HEK293 (cell line): ENCODE measurements around the gene NR2F2.

Experiments
- CTCF ChIA-PET: fragments of 350-600 bp; formaldehyde crosslinking; extraction: SDS; loops from one replicate; lab custom pipeline; 2021; ENCODE audit warnings: antibody characterized with exemption; lab: Yijun Ruan, JAX
- POLR2A ChIA-PET: fragments of 300-600 bp; formaldehyde crosslinking; extraction: SDS; loops from one replicate; lab custom pipeline; 2020; ENCODE audit warnings: antibody characterized with exemption, inconsistent platforms; lab: Yijun Ruan, JAX
- H3K27ac ChIP-seq: fragments of 200-500 bp; sonication (Bioruptor generic); 2 replicates; pipeline ENCODE4 v1.5.1; 2014; ENCODE audit warnings: low read depth, low read length, control low read depth, inconsistent platforms; ENCODE audit errors: extremely low read depth
- H3K36me3 ChIP-seq, 2 experiments: fragments of 200-500 bp in 1 of 2; sonication (Bioruptor generic) in 1 of 2; 1 replicate in 1 of 2; 2 replicates in 1 of 2; pipeline ENCODE4 v1.5.1; 2014 to 2017; ENCODE audit warnings: inconsistent platforms in 2 of 2, low read length in 2 of 2; ENCODE audit not compliant: control insufficient read depth in 2 of 2, insufficient read depth in 1 of 2
- H3K4me1 ChIP-seq: fragments of 200-500 bp; sonication (Bioruptor generic); 2 replicates; pipeline ENCODE4 v1.5.1; 2014; ENCODE audit warnings: mild to moderate bottlenecking, low read length, inconsistent platforms; ENCODE audit not compliant: control insufficient read depth, insufficient read depth
- H3K4me3 ChIP-seq: 2 replicates; pipeline ENCODE4 v1.5.1; 2011; ENCODE audit warnings: low read depth, mild to moderate bottlenecking, control low read depth, low read length, moderate library complexity
- H3K9me3 ChIP-seq: fragments of 200-500 bp; sonication (Bioruptor generic); 2 replicates; pipeline ENCODE4 v1.5.1; 2014; ENCODE audit warnings: low read depth, low read length, inconsistent platforms; ENCODE audit not compliant: control insufficient read depth, insufficient read depth
- GLIS2 ChIP-seq: fragments of 450-650 bp; formaldehyde crosslinking; IDR thresholded peaks from 2 replicates; pipeline ENCODE4 v1.5.1; 2016; ENCODE audit warnings: missing biosample characterization, missing genetic modification characterization
- HOXC10 ChIP-seq: sonication (generic); formaldehyde crosslinking; IDR thresholded peaks from 2 replicates; pipeline ENCODE4 v1.8.1; 2023; ENCODE audit warnings: mild to moderate bottlenecking, missing genetic modification reagents
- IKZF3 ChIP-seq: fragments of 450-650 bp; IDR thresholded peaks from 2 replicates; pipeline ENCODE4 v1.5.0; 2018; ENCODE audit warnings: missing biosample characterization, mild to moderate bottlenecking, missing genetic modification characterization, moderate library complexity
- KLF8 ChIP-seq: fragments of 450-650 bp; formaldehyde crosslinking; IDR thresholded peaks from 2 replicates; pipeline ENCODE4 v1.5.1; 2016; ENCODE audit warnings: missing biosample characterization, missing genetic modification characterization
- OVOL3 ChIP-seq: fragments of 450-650 bp; formaldehyde crosslinking; IDR thresholded peaks from 2 replicates; pipeline ENCODE4 v1.5.1; 2016; ENCODE audit warnings: missing biosample characterization, missing genetic modification characterization
- REPIN1 ChIP-seq: fragments of 450-650 bp; formaldehyde crosslinking; IDR thresholded peaks from 2 replicates; pipeline ENCODE4 v1.5.1; 2017; ENCODE audit warnings: missing biosample characterization, missing genetic modification characterization, low read depth
- SETDB1 ChIP-seq: IDR thresholded peaks from one replicate; pipeline ENCODE4 v1.6.1; 2017; ENCODE audit warnings: mild to moderate bottlenecking, low read length, moderate library complexity, mixed read lengths; ENCODE audit not compliant: insufficient read length
- SP3 ChIP-seq: fragments of 450-650 bp; formaldehyde crosslinking; IDR thresholded peaks from 2 replicates; pipeline ENCODE4 v1.5.1; 2016; ENCODE audit warnings: missing biosample characterization, missing genetic modification characterization
- TCF7L2 ChIP-seq: IDR thresholded peaks from 2 replicates; pipeline ENCODE4 v1.6.1; 2011; ENCODE audit warnings: low read depth, mild to moderate bottlenecking, inconsistent platforms, low read length, moderate library complexity, borderline replicate concordance
- YY2 ChIP-seq: fragments of 450-650 bp; formaldehyde crosslinking; IDR thresholded peaks from 2 replicates; pipeline ENCODE4 v1.5.1; 2016; ENCODE audit warnings: missing biosample characterization, missing genetic modification characterization
- ZBTB7A ChIP-seq: fragments of 450-650 bp; formaldehyde crosslinking; IDR thresholded peaks from 2 replicates; pipeline ENCODE4 v1.5.1; 2016; ENCODE audit warnings: low read depth, missing biosample characterization, missing genetic modification characterization
- ZEB2 ChIP-seq: fragments of 450-650 bp; formaldehyde crosslinking; IDR thresholded peaks from 2 replicates; pipeline ENCODE4 v1.5.1; 2016; ENCODE audit warnings: missing biosample characterization, missing genetic modification characterization
- ZFHX2 ChIP-seq: fragments of 450-650 bp; formaldehyde crosslinking; conservative IDR thresholded peaks from 2 replicates; pipeline ENCODE4 v1.5.1; 2016; ENCODE audit warnings: missing biosample characterization, missing genetic modification characterization
- ZFP37 ChIP-seq: fragments of 450-650 bp; formaldehyde crosslinking; IDR thresholded peaks from 2 replicates; pipeline ENCODE4 v1.5.1; 2016; ENCODE audit warnings: missing biosample characterization, missing genetic modification characterization
- ZIC2 ChIP-seq: fragments of 450-650 bp; formaldehyde crosslinking; IDR thresholded peaks from 2 replicates; pipeline ENCODE4 v1.5.1; 2016; ENCODE audit warnings: missing biosample characterization, missing genetic modification characterization
- ZNF155 ChIP-seq: fragments of 450-650 bp; formaldehyde crosslinking; IDR thresholded peaks from 2 replicates; pipeline ENCODE4 v1.5.1; 2016; ENCODE audit warnings: missing biosample characterization, missing genetic modification characterization
- ZNF16 ChIP-seq: fragments of 450-650 bp; formaldehyde crosslinking; IDR thresholded peaks from 2 replicates; pipeline ENCODE4 v1.5.1; 2016; ENCODE audit warnings: low read depth, missing biosample characterization, missing genetic modification characterization
- ZNF184 ChIP-seq: fragments of 450-650 bp; IDR thresholded peaks from 2 replicates; pipeline ENCODE4 v1.5.1; 2018; ENCODE audit warnings: missing biosample characterization, mild to moderate bottlenecking, missing genetic modification characterization
- ZNF202 ChIP-seq: fragments of 450-650 bp; formaldehyde crosslinking; IDR thresholded peaks from 2 replicates; pipeline ENCODE4 v1.5.1; 2016; ENCODE audit warnings: missing biosample characterization, missing genetic modification characterization, borderline replicate concordance
- ZNF292 ChIP-seq: fragments of 450-650 bp; formaldehyde crosslinking; IDR thresholded peaks from 2 replicates; pipeline ENCODE4 v1.5.1; 2016; ENCODE audit warnings: low read depth, missing biosample characterization, missing genetic modification characterization, borderline replicate concordance
- ZNF473 ChIP-seq: fragments of 450-650 bp; formaldehyde crosslinking; IDR thresholded peaks from 2 replicates; pipeline ENCODE4 v1.5.1; 2017; ENCODE audit warnings: missing biosample characterization, missing genetic modification characterization
- ZNF529 ChIP-seq: fragments of 450-650 bp; formaldehyde crosslinking; IDR thresholded peaks from 2 replicates; pipeline ENCODE4 v1.5.1; 2017; ENCODE audit warnings: missing genetic modification characterization, missing biosample characterization; ENCODE audit not compliant: insufficient replicate concordance
- ZNF585B ChIP-seq: fragments of 450-650 bp; formaldehyde crosslinking; IDR thresholded peaks from 2 replicates; pipeline ENCODE4 v1.5.1; 2016; ENCODE audit warnings: missing biosample characterization, missing genetic modification characterization
- ZNF596 ChIP-seq: fragments of 450-650 bp; IDR thresholded peaks from 2 replicates; pipeline ENCODE4 v1.5.0; 2018; ENCODE audit warnings: missing biosample characterization, mild to moderate bottlenecking, missing genetic modification characterization, moderate library complexity
- ZNF621 ChIP-seq: fragments of 450-650 bp; formaldehyde crosslinking; IDR thresholded peaks from 2 replicates; pipeline ENCODE4 v1.5.1; 2017; ENCODE audit warnings: missing biosample characterization, missing genetic modification characterization
- ZNF629 ChIP-seq: fragments of 450-650 bp; formaldehyde crosslinking; IDR thresholded peaks from 2 replicates; pipeline ENCODE4 v1.5.1; 2017; ENCODE audit warnings: missing biosample characterization, missing genetic modification characterization
- ZNF785 ChIP-seq: fragments of 450-650 bp; formaldehyde crosslinking; IDR thresholded peaks from 2 replicates; pipeline ENCODE4 v1.5.1; 2016; ENCODE audit warnings: missing biosample characterization, missing genetic modification characterization
- ZNF791 ChIP-seq: fragments of 450-650 bp; formaldehyde crosslinking; IDR thresholded peaks from 2 replicates; pipeline ENCODE4 v1.5.1; 2016; ENCODE audit warnings: missing biosample characterization, missing genetic modification characterization
- TF ChIP-seq, protein P1 (sequence below): fragments of 450-650 bp; formaldehyde crosslinking; IDR thresholded peaks from 2 replicates; pipeline ENCODE4 v1.5.1; 2016; ENCODE audit warnings: missing biosample characterization, missing genetic modification characterization
- TF ChIP-seq, protein P2 (sequence below): fragments of 450-650 bp; formaldehyde crosslinking; IDR thresholded peaks from 2 replicates; pipeline ENCODE4 v1.5.1; 2016; ENCODE audit warnings: missing biosample characterization, missing genetic modification characterization
- TF ChIP-seq, protein P3 (sequence below): fragments of 450-650 bp; formaldehyde crosslinking; IDR thresholded peaks from 2 replicates; pipeline ENCODE4 v1.5.1; 2016; ENCODE audit warnings: missing biosample characterization, missing genetic modification characterization, low read depth
- TF ChIP-seq, protein P4 (sequence below): fragments of 450-650 bp; formaldehyde crosslinking; IDR thresholded peaks from 2 replicates; pipeline ENCODE4 v1.5.1; 2016; ENCODE audit warnings: missing biosample characterization, missing genetic modification characterization
- TF ChIP-seq, protein P5 (sequence below): fragments of 450-650 bp; formaldehyde crosslinking; IDR thresholded peaks from 2 replicates; pipeline ENCODE4 v1.5.1; 2016; ENCODE audit warnings: missing biosample characterization, missing genetic modification characterization

Gene NR2F2

DNA sequence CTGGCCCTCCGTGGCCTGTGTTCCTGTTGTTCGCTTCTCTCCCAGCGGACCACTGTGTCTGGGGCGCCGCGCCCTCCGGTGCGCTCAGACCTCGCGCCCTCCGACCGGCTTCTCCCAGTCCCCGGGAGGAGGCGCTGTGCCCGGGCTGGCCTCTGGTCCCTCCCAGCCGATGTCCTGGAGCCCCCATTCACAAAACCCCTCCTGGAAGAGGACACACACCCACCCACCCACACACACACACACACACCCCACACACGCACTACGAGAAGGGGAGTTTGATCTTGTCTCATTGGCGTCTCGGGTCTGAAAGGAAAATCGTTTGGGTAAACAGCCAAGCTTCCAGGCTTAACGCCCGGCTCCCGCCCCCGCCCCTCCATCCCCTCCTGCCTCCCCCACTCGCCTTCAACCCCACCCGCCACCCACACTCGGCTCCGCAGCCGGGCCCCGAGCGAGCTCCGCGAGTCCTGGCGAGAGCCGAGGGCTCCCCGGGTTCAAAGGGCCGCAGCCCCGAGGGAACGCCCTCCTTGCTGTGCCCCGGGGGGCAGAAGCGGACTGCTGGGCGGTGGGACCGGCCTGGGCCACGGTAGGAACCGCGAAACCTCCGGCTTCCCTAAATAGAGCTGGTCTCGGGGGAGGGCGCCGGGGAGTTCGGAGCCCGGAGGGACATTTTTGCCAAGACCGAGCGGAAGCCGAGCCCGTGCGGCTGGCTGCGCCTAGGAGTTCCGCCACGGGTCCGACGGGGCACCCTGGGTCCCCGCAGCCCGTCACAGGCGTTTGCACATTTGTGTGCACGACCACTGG is 23.6 kb downstream of the NR2F2 start:
- CTCF ChIA-PET = interaction anchor here (0.6 to 3.5 kb wide), 11 partner anchors 18 to 891 kb away, joined by 3 to 23 read pairs (median 3); no protein-coding TSS in a partner anchor
- Histone ChIP-seq H3K36me3 (peaks cover 0 to 7% of the 10 kb centered on the region in 2 experiments; a peak in 2 of 3 replicates), H3K4me1 (peaks cover 19% of the 10 kb centered on the region), H3K4me3 (peak overlapping the region; percentile 58), H3K27ac (peak overlapping the region; percentile 75), H3K9me3 (no peaks in the 10 kb centered on the region)
- POLR2A ChIA-PET = interaction anchor here (0.7 to 3.4 kb wide), 6 partner anchors 14 to 24 kb away, joined by 3 to 21 read pairs (median 6); partner anchors contain the start of gene NR2F2
- TF ChIP-seq ZNF16 (tag by site-specific recombination) (no peak), REPIN1 (tag by site-specific recombination) (no peak), ZNF155 (no peak), TCF7L2 (peak; percentile 47; the same call in 1 of the 2 replicates), ZNF596 (tag by site-specific recombination) (no peak; the same call in 1 of the 2 replicates), ZIC2 (peak; percentile 59), ZNF585B (tag by site-specific recombination) (no peak), ZNF473 (tag by site-specific recombination) (no peak), IKZF3 (tag by site-specific recombination) (no peak; the same call in 1 of the 2 replicates), ZNF292 (tag by site-specific recombination) (no peak), ZNF202 (0 out of 2 replicates have a peak, but pooled peaks have one; percentile 17), ZNF785 (tag by site-specific recombination) (peak; percentile 80), OVOL3 (no peak), SETDB1 (no peak), ZNF791 (no peak), KLF8 (tag by site-specific recombination) (peak; percentile 16; the same call in 1 of the 2 replicates), ZNF184 (no peak), ZNF629 (tag by site-specific recombination) (no peak), HOXC10 (CRISPR knock-in tag) (no peak), ZBTB7A (tag by site-specific recombination) (no peak), ZFP37 (no peak), YY2 (tag by site-specific recombination) (no peak), ZNF621 (no peak), ZEB2 (tag by site-specific recombination) (no peak), SP3 (tag by site-specific recombination) (no peak), ZNF529 (no peak), ZFHX2 (tag by site-specific recombination) (peak; percentile 95), GLIS2 (tag by site-specific recombination) (peak; percentile 75)
- TF ChIP-seq, protein P1, sequence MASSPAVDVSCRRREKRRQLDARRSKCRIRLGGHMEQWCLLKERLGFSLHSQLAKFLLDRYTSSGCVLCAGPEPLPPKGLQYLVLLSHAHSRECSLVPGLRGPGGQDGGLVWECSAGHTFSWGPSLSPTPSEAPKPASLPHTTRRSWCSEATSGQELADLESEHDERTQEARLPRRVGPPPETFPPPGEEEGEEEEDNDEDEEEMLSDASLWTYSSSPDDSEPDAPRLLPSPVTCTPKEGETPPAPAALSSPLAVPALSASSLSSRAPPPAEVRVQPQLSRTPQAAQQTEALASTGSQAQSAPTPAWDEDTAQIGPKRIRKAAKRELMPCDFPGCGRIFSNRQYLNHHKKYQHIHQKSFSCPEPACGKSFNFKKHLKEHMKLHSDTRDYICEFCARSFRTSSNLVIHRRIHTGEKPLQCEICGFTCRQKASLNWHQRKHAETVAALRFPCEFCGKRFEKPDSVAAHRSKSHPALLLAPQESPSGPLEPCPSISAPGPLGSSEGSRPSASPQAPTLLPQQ (tag by site-specific recombination) = 0 out of 2 replicates have a peak, but pooled peaks have one; percentile 38
- TF ChIP-seq, protein P2, sequence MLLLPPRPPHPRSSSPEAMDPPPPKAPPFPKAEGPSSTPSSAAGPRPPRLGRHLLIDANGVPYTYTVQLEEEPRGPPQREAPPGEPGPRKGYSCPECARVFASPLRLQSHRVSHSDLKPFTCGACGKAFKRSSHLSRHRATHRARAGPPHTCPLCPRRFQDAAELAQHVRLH (tag by site-specific recombination) = 0 out of 2 replicates have a peak, but pooled peaks have one; percentile 35
- TF ChIP-seq, protein P3, sequence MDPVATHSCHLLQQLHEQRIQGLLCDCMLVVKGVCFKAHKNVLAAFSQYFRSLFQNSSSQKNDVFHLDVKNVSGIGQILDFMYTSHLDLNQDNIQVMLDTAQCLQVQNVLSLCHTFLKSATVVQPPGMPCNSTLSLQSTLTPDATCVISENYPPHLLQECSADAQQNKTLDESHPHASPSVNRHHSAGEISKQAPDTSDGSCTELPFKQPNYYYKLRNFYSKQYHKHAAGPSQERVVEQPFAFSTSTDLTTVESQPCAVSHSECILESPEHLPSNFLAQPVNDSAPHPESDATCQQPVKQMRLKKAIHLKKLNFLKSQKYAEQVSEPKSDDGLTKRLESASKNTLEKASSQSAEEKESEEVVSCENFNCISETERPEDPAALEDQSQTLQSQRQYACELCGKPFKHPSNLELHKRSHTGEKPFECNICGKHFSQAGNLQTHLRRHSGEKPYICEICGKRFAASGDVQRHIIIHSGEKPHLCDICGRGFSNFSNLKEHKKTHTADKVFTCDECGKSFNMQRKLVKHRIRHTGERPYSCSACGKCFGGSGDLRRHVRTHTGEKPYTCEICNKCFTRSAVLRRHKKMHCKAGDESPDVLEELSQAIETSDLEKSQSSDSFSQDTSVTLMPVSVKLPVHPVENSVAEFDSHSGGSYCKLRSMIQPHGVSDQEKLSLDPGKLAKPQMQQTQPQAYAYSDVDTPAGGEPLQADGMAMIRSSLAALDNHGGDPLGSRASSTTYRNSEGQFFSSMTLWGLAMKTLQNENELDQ (tag by site-specific recombination) = no peak
- TF ChIP-seq, protein P4, sequence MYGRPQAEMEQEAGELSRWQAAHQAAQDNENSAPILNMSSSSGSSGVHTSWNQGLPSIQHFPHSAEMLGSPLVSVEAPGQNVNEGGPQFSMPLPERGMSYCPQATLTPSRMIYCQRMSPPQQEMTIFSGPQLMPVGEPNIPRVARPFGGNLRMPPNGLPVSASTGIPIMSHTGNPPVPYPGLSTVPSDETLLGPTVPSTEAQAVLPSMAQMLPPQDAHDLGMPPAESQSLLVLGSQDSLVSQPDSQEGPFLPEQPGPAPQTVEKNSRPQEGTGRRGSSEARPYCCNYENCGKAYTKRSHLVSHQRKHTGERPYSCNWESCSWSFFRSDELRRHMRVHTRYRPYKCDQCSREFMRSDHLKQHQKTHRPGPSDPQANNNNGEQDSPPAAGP = no peak
- TF ChIP-seq, protein P5, sequence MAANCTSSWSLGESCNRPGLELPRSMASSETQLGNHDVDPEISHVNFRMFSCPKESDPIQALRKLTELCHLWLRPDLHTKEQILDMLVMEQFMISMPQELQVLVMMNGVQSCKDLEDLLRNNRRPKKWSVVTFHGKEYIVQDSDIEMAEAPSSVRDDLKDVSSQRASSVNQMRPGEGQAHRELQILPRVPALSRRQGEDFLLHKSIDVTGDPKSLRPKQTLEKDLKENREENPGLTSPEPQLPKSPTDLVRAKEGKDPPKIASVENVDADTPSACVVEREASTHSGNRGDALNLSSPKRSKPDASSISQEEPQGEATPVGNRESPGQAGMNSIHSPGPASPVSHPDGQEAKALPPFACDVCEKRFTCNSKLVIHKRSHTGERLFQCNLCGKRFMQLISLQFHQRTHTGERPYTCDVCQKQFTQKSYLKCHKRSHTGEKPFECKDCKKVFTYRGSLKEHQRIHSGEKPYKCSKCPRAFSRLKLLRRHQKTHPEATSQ (tag by site-specific recombination) = no peak
